NCI-H1092 treated with DMSO at 0.1 percent for 48 hours (cell line): ENCODE results near the gene SLC25A39.
"Not testable (repeated sequence)": the region's sequence is repeated elsewhere in the genome, so short reads cannot be mapped to it uniquely, and the experiment has no call there.

Experiments used
- DNase-seq: peaks from one replicate; lab custom pipeline; 2025; lab: John Stamatoyannopoulos, UW

SLC25A39 gene

GRCh38 chr17:44334315-44334714, 9.7 kb upstream of the SLC25A39 start:
- DNase-seq, result no peak

- no peak for DNase-seq
Observed at GRCh38 chr17:44333371-44333770, 8.7 kb upstream of the SLC25A39 start.

GRCh38 chr17:44331249-44331760, 6.7 kb upstream of the SLC25A39 start:
- peak; percentile 52 for DNase-seq

GRCh38 chr17:44330263-44330662, 5.6 kb upstream of the SLC25A39 start:
- not testable (repeated sequence) for DNase-seq

GRCh38 chr17:44329516-44329915, 4.9 kb upstream of the SLC25A39 start:
- not testable (repeated sequence) for DNase-seq

GRCh38 chr17:44327715-44328449, 3.3 kb upstream of the SLC25A39 start:
- no peak for DNase-seq

- DNase-seq, result peak; percentile 96
Observed at GRCh38 chr17:44326861-44327444, 2.3 kb upstream of the SLC25A39 start.

- DNase-seq, result no peak
Observed at GRCh38 chr17:44324092-44324570, 492 bp downstream of the SLC25A39 start.

GRCh38 chr17:44323359-44324091, 1.1 kb downstream of the SLC25A39 start:
- no peak for DNase-seq

GRCh38 chr17:44322236-44322895, 2.3 kb downstream of the SLC25A39 start:
- DNase-seq, result no peak

- no peak for DNase-seq
Observed at GRCh38 chr17:44321246-44322120, 3.1 kb downstream of the SLC25A39 start.

GRCh38 chr17:44320066-44320465, 4.6 kb downstream of the SLC25A39 start:
- DNase-seq, result no peak

- DNase-seq, result no peak
Observed at GRCh38 chr17:44318077-44318892, 6.3 kb downstream of the SLC25A39 start.

GRCh38 chr17:44317545-44317944, 7.1 kb downstream of the SLC25A39 start:
- DNase-seq, result no peak

- DNase-seq, result no peak
Observed at GRCh38 chr17:44315760-44316731, 8.6 kb downstream of the SLC25A39 start.

- peak; percentile 49 for DNase-seq
Observed at GRCh38 chr17:44314869-44315661, 9.6 kb downstream of the SLC25A39 start.

- DNase-seq, result no peak
Observed at GRCh38 chr17:44314524-44314868, 10.1 kb downstream of the SLC25A39 start.

- DNase-seq, result no peak
Observed at GRCh38 chr17:44314031-44314430, 10.6 kb downstream of the SLC25A39 start.
